Adrenal gland (tissue), 5 donors: ENCODE results near the gene NUMA1.

Experiments used
- POLR2A ChIP-seq, 2 donors: fragments of 450-650 bp; IDR thresholded peaks; one replicate each; pipeline ENCODE4 v1.6.1; 2017; ENCODE audit warnings: antibody characterized with exemption in 2 of 2, mild to moderate bottlenecking in 2 of 2, moderate library complexity in 1 of 2
- TF ChIP-seq, protein P1 (sequence below), 6 experiments: fragments of 450-650 bp in 4 of 6; fragments of 200-600 bp in 2 of 6; sonication (generic) in 1 of 6; IDR thresholded peaks; 1 replicate in 5 of 6; 2 replicates in 1 of 6; pipeline versions ENCODE4 v1.5.1 to v1.8.0; 2016 to 2021; ENCODE audit warnings: antibody characterized with exemption in 6 of 6, mild to moderate bottlenecking in 2 of 6, moderate library complexity in 1 of 6
- donor health status: DM: no; HTN: no; CAD: no.

DNA sequence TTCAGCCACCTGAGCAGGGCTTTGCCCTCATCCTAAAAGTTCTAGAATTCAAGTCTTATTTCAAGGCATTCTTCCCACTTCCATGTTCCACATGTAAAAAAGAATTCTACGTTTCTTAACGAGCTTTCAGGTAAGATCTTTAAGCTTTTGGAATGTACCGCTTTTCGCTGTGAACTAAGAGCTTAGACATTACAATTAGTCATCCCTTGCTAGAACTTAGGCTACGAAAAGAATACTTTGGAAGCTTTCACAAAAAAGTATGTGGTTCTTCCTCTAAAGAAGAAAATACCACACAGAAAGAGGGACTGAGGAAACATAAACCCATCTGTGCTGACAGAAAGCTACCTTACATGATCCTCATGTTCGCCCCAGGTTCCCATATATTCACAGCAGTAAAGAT lies 1.9 kb downstream of the NUMA1 start:
- TF ChIP-seq POLR2A (IDR thresholded peaks at IDR 0.05) = no peak
- TF ChIP-seq, protein P1, sequence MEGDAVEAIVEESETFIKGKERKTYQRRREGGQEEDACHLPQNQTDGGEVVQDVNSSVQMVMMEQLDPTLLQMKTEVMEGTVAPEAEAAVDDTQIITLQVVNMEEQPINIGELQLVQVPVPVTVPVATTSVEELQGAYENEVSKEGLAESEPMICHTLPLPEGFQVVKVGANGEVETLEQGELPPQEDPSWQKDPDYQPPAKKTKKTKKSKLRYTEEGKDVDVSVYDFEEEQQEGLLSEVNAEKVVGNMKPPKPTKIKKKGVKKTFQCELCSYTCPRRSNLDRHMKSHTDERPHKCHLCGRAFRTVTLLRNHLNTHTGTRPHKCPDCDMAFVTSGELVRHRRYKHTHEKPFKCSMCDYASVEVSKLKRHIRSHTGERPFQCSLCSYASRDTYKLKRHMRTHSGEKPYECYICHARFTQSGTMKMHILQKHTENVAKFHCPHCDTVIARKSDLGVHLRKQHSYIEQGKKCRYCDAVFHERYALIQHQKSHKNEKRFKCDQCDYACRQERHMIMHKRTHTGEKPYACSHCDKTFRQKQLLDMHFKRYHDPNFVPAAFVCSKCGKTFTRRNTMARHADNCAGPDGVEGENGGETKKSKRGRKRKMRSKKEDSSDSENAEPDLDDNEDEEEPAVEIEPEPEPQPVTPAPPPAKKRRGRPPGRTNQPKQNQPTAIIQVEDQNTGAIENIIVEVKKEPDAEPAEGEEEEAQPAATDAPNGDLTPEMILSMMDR (IDR thresholded peaks at IDR 0.05) = no peak
